Colonic mucosa (tissue), 4 donors: ENCODE measurements around the gene AGBL4. TPM values are rescaled to one million over a fixed set of nuclear protein-coding genes. Genes with fewer than 3 reads are reported as not detected.

Experiments
- DNase-seq: peaks from one replicate; pipeline ENCODE4 v3.0.0-alpha.2; 2020
- H3K27ac ChIP-seq: fragments of 200-600 bp; one replicate; pipeline ENCODE4 v1.8.0; 2021
- H3K27me3 ChIP-seq: fragments of 200-600 bp; one replicate; pipeline ENCODE4 v1.8.0; 2021
- H3K36me3 ChIP-seq: fragments of 200-600 bp; one replicate; pipeline ENCODE4 v1.8.0; 2021
- H3K4me1 ChIP-seq: fragments of 200-600 bp; one replicate; pipeline ENCODE4 v1.8.0; 2021; ENCODE audit warnings: mild to moderate bottlenecking
- H3K4me3 ChIP-seq: fragments of 200-600 bp; one replicate; pipeline ENCODE4 v1.8.0; 2021
- H3K9ac ChIP-seq, 2 donors: one replicate each; pipeline ENCODE4 v1.7.0; 2013; ENCODE audit warnings: control low read depth in 2 of 2, low read depth in 2 of 2, low read length in 2 of 2
- H3K9me3 ChIP-seq: fragments of 200-600 bp; one replicate; pipeline ENCODE4 v1.8.0; 2021
- CTCF ChIP-seq: fragments of 200-600 bp; IDR thresholded peaks from one replicate; pipeline ENCODE4 v1.8.0; 2022; ENCODE audit warnings: antibody characterized with exemption, mild to moderate bottlenecking
- intact Hi-C: fragments of 100-400 bp; cut with DNase I; formaldehyde crosslinking; loops from one replicate; pipeline ENCODE4 v1.14.1; 2022
- total RNA-seq, 2 donors: library from RNA; stranded (reverse); fragmentation: NEBNext Ultra II Directional in 1 of 2; extraction: Animal tissue kit (Norgen Biotek cat#: 25700) in 1 of 2; gene quantifications; one replicate each; pipeline ENCODE4 v1.2.1, GENCODE V29; 2021
- donor health status: healthy.
- donor health status: DM: no; HTN: no; CAD: no.
- donor health status: DM: no; HTN: no; CAD: no.

AGBL4 gene
- total RNA-seq, 2 donors from 2014 or later, result 0.24 to 0.30 TPM

- Histone ChIP-seq H3K27me3 (no peaks in the 10 kb centered on the region), H3K27ac (no peak overlapping the region), H3K9me3 (no peaks in the 10 kb centered on the region), H3K4me3 (no peak overlapping the region), H3K9ac (no peak overlapping the region), H3K4me1 (no peaks in the 10 kb centered on the region), H3K36me3 (no peaks in the 10 kb centered on the region)
- intact Hi-C loops, result no loop called here
- no peak for DNase-seq
- no peak for TF ChIP-seq CTCF
Measured at GRCh38 chr1:48665708-48666407, 1357.9 kb downstream of the AGBL4 start.

GRCh38 chr1:48661726-48662463 lies 1361.9 kb downstream of the AGBL4 start:
- Histone ChIP-seq H3K27me3 (no peaks in the 10 kb centered on the region), H3K27ac (no peak overlapping the region), H3K4me3 (no peak overlapping the region), H3K9me3 (no peaks in the 10 kb centered on the region), H3K36me3 (no peaks in the 10 kb centered on the region), H3K4me1 (no peaks in the 10 kb centered on the region), H3K9ac (no peak overlapping the region)
- no peak for DNase-seq
- intact Hi-C loops, result no loop called here
- TF ChIP-seq CTCF, result no peak

GRCh38 chr1:48659801-48660200 lies 1364.0 kb downstream of the AGBL4 start:
- no peak overlapping the region for H3K27ac ChIP-seq
- H3K4me1 ChIP-seq, result no peaks in the 10 kb centered on the region
- intact Hi-C loops, result no loop called here
- H3K9ac ChIP-seq, result no peak overlapping the region
- DNase-seq, result no peak
- TF ChIP-seq CTCF, result no peak
- H3K4me3 ChIP-seq, result no peak overlapping the region
- no peaks in the 10 kb centered on the region for H3K36me3 ChIP-seq
- no peaks in the 10 kb centered on the region for H3K27me3 ChIP-seq
- H3K9me3 ChIP-seq, result no peaks in the 10 kb centered on the region

GRCh38 chr1:48657413-48657812 lies 1366.3 kb downstream of the AGBL4 start:
- H3K4me1 ChIP-seq, result no peaks in the 10 kb centered on the region
- intact Hi-C loops, result no loop called here

More at GRCh38 chr1:48657413-48657812, 1366.3 kb downstream of the AGBL4 start:
- Histone ChIP-seq H3K27ac (no peak overlapping the region), H3K9me3 (no peaks in the 10 kb centered on the region), H3K4me3 (no peak overlapping the region), H3K36me3 (no peaks in the 10 kb centered on the region), H3K27me3 (no peaks in the 10 kb centered on the region), H3K9ac (no peak overlapping the region)
- no peak for DNase-seq
- no peak for TF ChIP-seq CTCF
